Panc1 (cell line): ENCODE results near the gene HNRNPA1L2. TPM values are rescaled to one million over a fixed set of nuclear protein-coding genes. Genes with fewer than 3 reads are reported as not detected.
"Not testable (repeated sequence)": the region's sequence is repeated elsewhere in the genome, so short reads cannot be mapped to it uniquely, and the experiment has no call there.

Experiments used
- ATAC-seq: fragments of 200-7000 bp; cut with Tn5 transposase; 2 replicates; pipeline ENCODE4 v1.9.1; 2020; ENCODE audit warnings: mild to moderate bottlenecking, moderate library complexity
- BruUV-seq: library from RNA; stranded (reverse); fragments of 400-500 nt; replicated peaks from 2 replicates; lab custom pipeline; 2021; lab: Mats Ljungman, UMichigan
- CTCF ChIA-PET: fragments of 300-600 bp; sonication (Branson Sonifier 250); formaldehyde crosslinking; loops from one replicate; lab custom pipeline; 2022; ENCODE audit warnings: antibody characterized with exemption; lab: Charles Lee
- POLR2A ChIA-PET: fragments of 300-600 bp; sonication (Branson Sonifier 250); formaldehyde crosslinking; loops from one replicate; lab custom pipeline; 2022; ENCODE audit warnings: antibody characterized with exemption; lab: Charles Lee
- DNase-seq: peaks from one replicate; pipeline ENCODE4 v3.0.0-alpha.2; 2010; ENCODE audit warnings: low read depth, low spot score
- H3K27ac ChIP-seq: 2 replicates; pipeline ENCODE4 v1.5.1; 2011; ENCODE audit warnings: mild to moderate bottlenecking, low read length, inconsistent platforms
- H3K27me3 ChIP-seq: fragments of 200-500 bp; sonication (Bioruptor generic); 2 replicates; pipeline ENCODE4 v1.6.0; 2014; ENCODE audit warnings: low read length, inconsistent platforms; ENCODE audit not compliant: control insufficient read depth, insufficient read depth
- H3K36me3 ChIP-seq: fragments of 200-500 bp; sonication (Bioruptor generic); 2 replicates; pipeline ENCODE4 v1.5.1; 2014; ENCODE audit warnings: inconsistent platforms, mild to moderate bottlenecking, low read length, moderate library complexity; ENCODE audit not compliant: control insufficient read depth, insufficient read depth
- H3K4me1 ChIP-seq: 2 replicates; pipeline ENCODE4 v1.5.1; 2011; ENCODE audit warnings: inconsistent platforms, mild to moderate bottlenecking, low read length, moderate library complexity; ENCODE audit not compliant: control insufficient read depth, insufficient read depth
- H3K4me3 ChIP-seq, 2 experiments: 2 replicates each; pipeline ENCODE4 v1.5.1; 2011 to 2012; ENCODE audit warnings: low read depth in 2 of 2, low read length in 2 of 2, mild to moderate bottlenecking in 2 of 2, inconsistent platforms in 1 of 2, moderate library complexity in 1 of 2
- H3K9me3 ChIP-seq: fragments of 200-500 bp; sonication (Bioruptor generic); 2 replicates; pipeline ENCODE4 v1.5.1; 2014; ENCODE audit warnings: low read depth, mild to moderate bottlenecking, inconsistent platforms, low read length, moderate library complexity; ENCODE audit not compliant: control insufficient read depth, insufficient read depth
- CTCF ChIP-seq: fragments of 450-650 bp; IDR thresholded peaks from 2 replicates; pipeline ENCODE4 v1.5.1; 2017; ENCODE audit warnings: mild to moderate bottlenecking
- POLR2AphosphoS5 ChIP-seq: IDR thresholded peaks from 2 replicates; pipeline ENCODE4 v1.6.1; 2012; ENCODE audit warnings: mild to moderate bottlenecking, low read depth, low read length, moderate library complexity
- REST ChIP-seq, 2 experiments: IDR thresholded peaks; 2 replicates each; pipeline ENCODE4 v1.6.1; 2011 to 2012; ENCODE audit warnings: low read depth in 2 of 2, control low read depth in 1 of 2, low read length in 1 of 2, mild to moderate bottlenecking in 1 of 2, moderate library complexity in 1 of 2; ENCODE audit not compliant: insufficient read depth in 1 of 2
- SIN3A ChIP-seq: IDR thresholded peaks from 2 replicates; pipeline ENCODE4 v1.6.1; 2012; ENCODE audit warnings: low read depth, mild to moderate bottlenecking, low read length, moderate library complexity, borderline replicate concordance; ENCODE audit not compliant: insufficient read depth
- in situ Hi-C: cut with HindIII; loops from 2 replicates; pipeline ENCODE4 v1.10.0; 2016; ENCODE audit warnings: low sequenced_read_pairs, low pct_unique_long_range_greater_than_20kb
- intact Hi-C: fragments of 100-400 bp; cut with micrococcal nuclease; formaldehyde crosslinking; loops from one replicate; pipeline ENCODE4 v1.10.0; 2022; ENCODE audit not compliant: unreplicated experiment
- total RNA-seq: library from RNA; stranded (reverse); gene quantifications from one replicate; pipeline ENCODE4 v1.2.1, GENCODE V29; 2021; ENCODE audit not compliant: unreplicated experiment

HNRNPA1L2 gene
- total RNA-seq, 1 experiment from 2014 or later = 3.2 TPM

- Histone ChIP-seq H3K9me3 (no peaks in the 10 kb centered on the region), H3K4me3 (peak overlapping the region; percentile 86), H3K27me3 (no peaks in the 10 kb centered on the region), H3K4me1 (no peaks in the 10 kb centered on the region), H3K27ac (peak overlapping the region; percentile 81), H3K36me3 (peaks cover 4% of the 10 kb centered on the region; the same call in 1 of the 2 replicates)
- intact Hi-C loops (no loop called here), in situ Hi-C loops (no loop called here)
- CTCF ChIA-PET = no interaction called here
- ATAC-seq (peak; percentile 98), DNase-seq (peak; percentile 39)
- BruUV-seq = TSS peak; percentile 85
- peak; percentile 73 for TF ChIP-seq POLR2AphosphoS5
- no peak for TF ChIP-seq CTCF
- POLR2A ChIA-PET = interaction anchor here (0.6 kb wide), 1 partner anchor 61 kb away, joined by 12 read pairs; no protein-coding TSS in a partner anchor
Measured at GRCh38 chr13:52617070-52618060, 24.9 kb upstream of the HNRNPA1L2 start.

GRCh38 chr13:52631083-52631690, 11.0 kb upstream of the HNRNPA1L2 start:
- H3K27ac ChIP-seq, H3K9me3 ChIP-seq, H3K4me3 ChIP-seq, in situ Hi-C loops, BruUV-seq, H3K27me3 ChIP-seq, POLR2A ChIA-PET, H3K4me1 ChIP-seq, intact Hi-C loops, CTCF ChIA-PET, ATAC-seq, DNase-seq, H3K36me3 ChIP-seq: not testable (repeated sequence)

GRCh38 chr13:52638666-52639328, 3.4 kb upstream of the HNRNPA1L2 start:
- Histone ChIP-seq H3K27me3 (no peaks in the 10 kb centered on the region), H3K36me3 (no peaks in the 10 kb centered on the region; the same call in 1 of the 2 replicates), H3K9me3 (no peaks in the 10 kb centered on the region), H3K4me1 (no peaks in the 10 kb centered on the region), H3K27ac (no peak overlapping the region), H3K4me3 (no peak overlapping the region)
- no peak for ATAC-seq
- intact Hi-C loops = no loop called here
- DNase-seq = no peak
- ChIA-PET CTCF (no interaction called here), POLR2A (interaction anchor here (0.6 kb wide), 1 partner anchor 93 kb away, joined by 3 read pairs; no protein-coding TSS in a partner anchor)
- in situ Hi-C loops = no loop called here
- TF ChIP-seq SIN3A (no peak), REST (IDR thresholded peaks at IDR 0.05; ENCODE audit: insufficient read depth in 1 of 2, low read depth in 2 of 2, low read length in 1 of 2) (no peak), POLR2AphosphoS5 (no peak)
- BruUV-seq = no TSS peak
